Endothelial cell (in vitro differentiated cells): ENCODE measurements around the gene HAUS3. TPM values are rescaled to one million over a fixed set of nuclear protein-coding genes. Genes with fewer than 3 reads are reported as not detected.

Experiments
- DNase-seq: peaks from one replicate; pipeline ENCODE4 v3.0.0; 2021; ENCODE audit warnings: low spot score
- H3K27ac Mint-ChIP-seq: one replicate; pipeline ENCODE4 v1.8.0; 2021; ENCODE audit warnings: mixed read lengths, inconsistent platforms; ENCODE audit not compliant: unreplicated experiment
- H3K27me3 Mint-ChIP-seq: one replicate; pipeline ENCODE4 v1.8.0; 2021; ENCODE audit warnings: mild to moderate bottlenecking, moderate library complexity, mixed read lengths, inconsistent platforms; ENCODE audit not compliant: unreplicated experiment
- H3K36me3 Mint-ChIP-seq: one replicate; pipeline ENCODE4 v1.8.0; 2021; ENCODE audit warnings: mild to moderate bottlenecking, low read depth, mixed read lengths, inconsistent platforms; ENCODE audit not compliant: unreplicated experiment
- H3K4me1 Mint-ChIP-seq: one replicate; pipeline ENCODE4 v1.8.0; 2021; ENCODE audit warnings: mild to moderate bottlenecking, mixed read lengths, inconsistent platforms; ENCODE audit not compliant: unreplicated experiment
- H3K4me3 Mint-ChIP-seq: one replicate; pipeline ENCODE4 v1.8.0; 2021; ENCODE audit warnings: mild to moderate bottlenecking, mixed read lengths, inconsistent platforms; ENCODE audit not compliant: unreplicated experiment
- H3K9me3 Mint-ChIP-seq: one replicate; pipeline ENCODE4 v1.8.0; 2021; ENCODE audit warnings: mixed read lengths, inconsistent platforms; ENCODE audit not compliant: unreplicated experiment
- CTCF ChIP-seq: fragments of 200-600 bp; sonication (generic); IDR thresholded peaks from one replicate; pipeline ENCODE4 v1.5.0; 2021; ENCODE audit warnings: antibody characterized with exemption; ENCODE audit not compliant: unreplicated experiment
- total RNA-seq: library from RNA; stranded (reverse); fragmentation: NEBNext Ultra II Directional; extraction: Animal tissue kit (Norgen Biotek cat#: 25700); gene quantifications from one replicate; pipeline ENCODE4 v1.2.1, GENCODE V29; 2021; ENCODE audit not compliant: unreplicated experiment

The HAUS3 gene
- total RNA-seq, 1 donor from 2014 or later, result 16.2 TPM

GRCh38 chr4:2258091-2259035 lies 16.4 kb upstream of the HAUS3 start:
- no peaks in the 10 kb centered on the region for H3K9me3 Mint-ChIP-seq
- peaks cover 12% of the 10 kb centered on the region for H3K4me1 Mint-ChIP-seq
- H3K36me3 Mint-ChIP-seq, result peaks cover 20% of the 10 kb centered on the region
- H3K27me3 Mint-ChIP-seq, result peaks cover 13% of the 10 kb centered on the region
- H3K27ac Mint-ChIP-seq, result no peak overlapping the region
- H3K4me3 Mint-ChIP-seq, result no peak overlapping the region
- TF ChIP-seq CTCF, result no peak
- DNase-seq, result peak; percentile 2

- H3K9me3 Mint-ChIP-seq, result no peaks in the 10 kb centered on the region
- no peak for TF ChIP-seq CTCF
- peaks cover 13% of the 10 kb centered on the region for H3K27me3 Mint-ChIP-seq
- peak overlapping the region; percentile 62 for H3K4me3 Mint-ChIP-seq
- DNase-seq, result peak; percentile 2
- H3K36me3 Mint-ChIP-seq, result peaks cover 20% of the 10 kb centered on the region
- no peak overlapping the region for H3K27ac Mint-ChIP-seq
- peaks cover 12% of the 10 kb centered on the region for H3K4me1 Mint-ChIP-seq
These were observed 15.6 kb upstream of the HAUS3 start for GRCh38 chr4:2257361-2258081.

GRCh38 chr4:2256781-2257191 lies 14.9 kb upstream of the HAUS3 start:
- no peak for TF ChIP-seq CTCF
- DNase-seq, result peak; percentile 2
- peaks cover 12% of the 10 kb centered on the region for H3K4me1 Mint-ChIP-seq

DNA sequence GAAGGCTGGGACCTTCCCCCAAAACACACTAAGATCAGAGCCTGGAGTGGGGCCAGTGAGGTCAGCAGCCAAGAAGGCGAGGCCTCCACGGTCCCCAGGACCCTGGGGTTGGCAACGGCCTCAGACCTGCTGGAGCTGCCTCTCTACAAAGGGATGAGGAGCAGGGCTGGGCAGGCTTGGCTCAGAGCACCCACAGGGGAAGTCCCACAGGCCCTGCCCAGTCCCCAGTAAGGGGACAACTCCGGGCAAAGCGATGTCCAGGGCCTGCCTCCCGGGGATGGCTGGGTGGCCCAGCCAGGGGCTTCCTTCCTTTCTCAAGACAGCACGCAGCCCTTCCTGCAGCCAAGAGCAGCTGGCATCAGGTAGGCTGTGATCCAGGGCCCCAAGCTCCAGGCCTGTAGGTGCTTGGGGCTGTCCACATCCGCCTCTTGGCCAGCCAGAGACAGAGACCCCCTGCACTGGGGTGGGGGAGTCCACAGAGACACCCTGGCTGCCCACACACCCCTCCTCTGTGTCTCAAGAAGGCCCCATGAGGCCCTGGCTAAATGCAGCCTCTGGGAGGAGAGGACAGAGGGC lies 14.3 kb upstream of the HAUS3 start:
- DNase-seq, result peak; percentile 2
- no peaks in the 10 kb centered on the region for H3K9me3 Mint-ChIP-seq
- H3K4me3 Mint-ChIP-seq, result no peak overlapping the region
- no peak overlapping the region for H3K27ac Mint-ChIP-seq
- no peak for TF ChIP-seq CTCF
- H3K27me3 Mint-ChIP-seq, result peaks cover 17% of the 10 kb centered on the region
- peaks cover 23% of the 10 kb centered on the region for H3K36me3 Mint-ChIP-seq
- peaks cover 12% of the 10 kb centered on the region for H3K4me1 Mint-ChIP-seq

More at GRCh38 chr4:2256781-2257191, 14.9 kb upstream of the HAUS3 start:
- Mint-ChIP-seq H3K27ac (no peak overlapping the region), H3K36me3 (peaks cover 23% of the 10 kb centered on the region), H3K27me3 (peaks cover 16% of the 10 kb centered on the region), H3K9me3 (no peaks in the 10 kb centered on the region), H3K4me3 (no peak overlapping the region)
